NOMO-1 treated with DMSO at 0.1 percent for 48 hours (cell line): ENCODE measurements around the gene TXNRD2.
A peak's percentile ranks its signal among the peaks of the same experiment; 100 is the strongest.
"Not testable (repeated sequence)": the region's sequence is repeated elsewhere in the genome, so short reads cannot be mapped to it uniquely, and the experiment has no call there.

Experiments used
- DNase-seq: peaks from one replicate; lab custom pipeline; 2025; ENCODE audit not compliant: unreplicated experiment; lab: John Stamatoyannopoulos, UW

The TXNRD2 gene

GRCh38 chr22:19926028-19926427 is 15.6 kb downstream of the TXNRD2 start:
- not testable (repeated sequence) for DNase-seq

DNA sequence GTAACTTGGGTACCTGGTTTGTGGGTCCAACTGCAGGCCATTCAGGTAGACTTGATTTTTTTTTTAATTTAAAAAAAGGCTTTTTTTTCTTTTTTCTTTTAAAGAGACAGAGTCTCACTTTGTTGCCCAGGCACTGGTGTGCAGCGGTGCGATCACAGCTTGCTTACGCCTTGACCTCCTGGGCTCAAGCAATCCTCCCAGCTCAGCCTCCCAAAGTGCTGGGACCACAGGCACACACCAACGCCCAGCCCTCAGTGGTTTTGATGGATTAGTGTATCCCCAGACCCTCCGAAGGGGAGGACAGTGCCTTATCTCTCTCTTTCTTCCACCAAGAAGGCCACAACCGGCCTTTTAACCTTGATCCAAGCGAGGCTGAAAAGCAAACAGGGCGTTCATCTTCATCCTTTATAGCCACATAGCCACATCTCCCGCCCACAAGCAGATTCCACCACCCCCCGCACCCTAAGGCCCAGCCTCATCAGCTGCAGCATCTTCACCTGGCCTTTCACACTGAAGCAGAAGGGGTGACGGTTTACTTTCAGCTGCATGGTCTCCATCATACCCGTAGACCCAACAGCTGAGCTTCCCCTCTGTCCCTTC is 17.6 kb downstream of the TXNRD2 start:
- DNase-seq, result no peak

GRCh38 chr22:19921544-19922081 is 20.0 kb downstream of the TXNRD2 start:
- no peak for DNase-seq

DNA sequence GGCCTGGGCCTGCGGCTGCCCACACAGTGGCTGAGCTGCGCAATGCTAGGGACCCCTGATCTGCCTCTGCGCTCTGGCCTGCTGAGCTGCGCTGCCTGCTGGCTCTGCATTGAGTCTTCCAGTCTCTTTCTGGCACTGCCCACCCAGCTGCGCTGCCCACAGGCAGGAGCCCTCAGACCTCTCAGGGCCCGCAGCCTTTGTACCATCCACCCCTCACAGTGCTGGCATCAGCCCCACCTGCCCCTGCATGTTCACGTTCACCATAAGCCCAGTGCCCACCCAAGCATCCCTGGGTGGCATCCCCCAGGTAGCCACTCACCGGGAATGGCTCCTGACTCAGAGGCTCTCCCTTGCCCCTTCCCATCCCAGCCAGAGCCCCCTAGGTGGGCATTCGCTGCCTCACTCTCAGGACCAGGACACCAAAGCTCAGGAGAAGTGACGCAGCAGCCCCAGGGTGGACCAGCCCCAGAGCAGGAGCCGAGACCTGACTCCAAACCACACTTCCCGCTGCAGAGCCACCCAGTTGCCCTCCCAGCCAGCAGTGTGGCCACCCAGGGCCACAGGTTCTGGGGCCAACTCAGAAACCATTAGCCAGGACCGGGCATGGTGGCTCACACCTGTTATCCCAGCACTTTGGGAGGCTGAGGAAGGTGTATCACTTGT is 21.8 kb downstream of the TXNRD2 start:
- DNase-seq, result no peak

- no peak for DNase-seq
Observed at GRCh38 chr22:19918332-19919106, 23.1 kb downstream of the TXNRD2 start.

- no peak for DNase-seq
Observed at GRCh38 chr22:19917389-19918138, 24.1 kb downstream of the TXNRD2 start.

DNA sequence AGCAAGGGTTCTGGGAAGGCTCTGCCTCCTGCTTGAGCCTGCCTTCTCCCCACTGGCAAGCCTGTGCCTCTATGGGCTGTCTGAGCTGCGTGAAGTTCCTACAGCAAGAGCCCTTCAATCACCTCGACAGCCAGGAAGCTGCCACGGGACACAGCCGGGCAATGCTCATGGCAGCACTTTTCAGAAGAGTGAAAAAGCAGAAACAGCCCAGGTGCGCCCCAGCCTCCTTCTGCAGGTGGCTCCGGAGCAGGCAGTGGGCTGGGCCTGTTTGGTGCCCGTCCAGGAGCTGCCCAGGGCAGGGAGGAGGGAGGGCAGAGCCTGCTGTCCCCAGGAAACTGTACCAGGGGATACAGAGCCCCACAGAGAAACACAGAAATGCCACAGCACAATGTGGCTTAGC is 24.7 kb downstream of the TXNRD2 start:
- no peak for DNase-seq

DNA sequence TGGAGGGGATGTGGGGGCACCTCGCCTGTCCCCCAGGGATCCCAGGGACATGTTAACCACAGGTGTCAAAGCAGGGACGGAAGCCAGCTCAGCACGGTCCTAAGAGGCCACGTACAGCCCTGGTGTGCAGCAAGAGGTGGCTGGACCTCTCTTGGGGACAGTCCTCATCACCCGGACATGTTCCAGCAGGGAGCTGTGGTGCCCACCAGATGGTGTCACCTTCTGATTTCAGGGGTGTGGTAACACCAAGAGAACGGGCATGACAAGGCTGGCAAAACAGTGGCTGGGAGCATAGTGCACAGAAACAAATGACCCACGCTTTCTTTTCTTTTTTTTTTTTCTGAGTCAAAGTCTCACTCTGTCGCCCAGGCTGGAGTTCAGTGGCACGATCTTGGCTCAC is 25.6 kb downstream of the TXNRD2 start:
- no peak for DNase-seq

- no peak for DNase-seq
Observed at GRCh38 chr22:19915287-19915954, 26.2 kb downstream of the TXNRD2 start.

DNA sequence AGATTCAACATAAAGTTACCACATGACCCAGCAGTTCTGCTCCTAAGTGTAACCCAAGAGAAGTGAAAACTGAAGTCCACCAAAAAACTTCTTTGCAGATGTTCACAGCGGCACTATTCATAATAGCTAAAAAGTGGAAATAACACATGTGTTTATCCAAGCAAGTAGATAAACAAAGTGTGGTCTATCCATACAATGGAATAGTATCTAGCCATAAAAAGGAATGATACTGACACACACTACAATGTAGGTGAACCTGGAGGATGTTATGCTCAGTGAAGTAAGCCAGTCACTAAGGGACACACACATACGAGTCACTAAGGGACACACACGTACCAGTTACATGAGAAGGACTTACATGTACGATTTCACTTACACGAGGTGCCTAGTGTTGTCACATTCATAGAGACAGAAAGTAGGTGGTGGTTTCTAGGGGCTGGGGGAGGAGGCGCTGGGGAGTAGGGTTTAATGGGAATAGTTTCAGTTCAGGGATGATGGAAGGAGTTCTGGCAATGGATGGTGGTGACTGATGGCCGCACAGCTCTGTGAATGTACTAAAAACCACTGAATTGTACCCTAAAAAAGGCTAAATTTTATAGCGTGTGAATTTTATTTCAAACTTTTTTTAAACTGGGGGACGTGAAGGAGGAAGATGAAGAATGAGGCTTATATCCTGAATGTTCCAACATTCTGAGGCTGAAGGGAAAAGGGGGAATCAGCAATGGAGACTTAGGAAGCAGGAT is 27.2 kb downstream of the TXNRD2 start:
- DNase-seq, result no peak

GRCh38 chr22:19913337-19913936 is 28.2 kb downstream of the TXNRD2 start:
- no peak for DNase-seq

DNA sequence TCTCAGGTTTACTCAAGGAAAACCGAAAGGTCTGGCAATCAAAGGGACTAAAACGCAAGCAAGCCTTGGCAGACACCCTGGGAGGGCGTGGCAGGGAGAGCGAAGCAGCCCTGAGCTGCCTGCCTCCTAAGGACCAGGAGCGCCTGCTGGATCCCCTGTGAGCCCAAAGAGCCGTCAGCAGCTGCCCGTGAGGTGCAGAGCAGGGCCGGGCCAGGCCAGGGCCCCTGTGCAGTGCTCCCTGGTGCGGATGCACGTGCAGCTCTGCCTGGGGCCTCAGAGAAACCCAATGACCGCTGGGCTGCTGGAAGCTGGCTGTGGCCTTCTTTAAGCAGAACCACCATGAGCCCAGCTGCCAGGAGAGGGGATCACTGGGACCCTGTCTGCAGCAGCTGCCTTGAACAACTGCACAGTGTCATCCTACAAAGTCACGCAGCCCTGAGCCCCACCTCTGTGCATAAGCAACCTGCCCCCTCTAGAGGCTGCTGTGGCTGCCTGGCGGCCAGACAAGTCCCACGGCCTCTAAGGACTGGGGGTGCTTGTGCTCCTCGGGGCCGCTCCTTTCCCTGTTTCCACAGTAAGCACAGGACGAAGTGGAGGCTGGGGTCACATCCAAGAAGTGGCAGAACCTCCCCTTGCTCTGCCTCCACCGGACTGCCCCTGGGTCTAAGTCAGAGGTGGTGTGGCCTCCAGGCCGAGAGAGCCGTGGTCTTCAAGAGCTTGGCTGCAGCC is 29.2 kb downstream of the TXNRD2 start:
- no peak for DNase-seq

- DNase-seq, result no peak
Observed at GRCh38 chr22:19911540-19912270, 29.9 kb downstream of the TXNRD2 start.

DNA sequence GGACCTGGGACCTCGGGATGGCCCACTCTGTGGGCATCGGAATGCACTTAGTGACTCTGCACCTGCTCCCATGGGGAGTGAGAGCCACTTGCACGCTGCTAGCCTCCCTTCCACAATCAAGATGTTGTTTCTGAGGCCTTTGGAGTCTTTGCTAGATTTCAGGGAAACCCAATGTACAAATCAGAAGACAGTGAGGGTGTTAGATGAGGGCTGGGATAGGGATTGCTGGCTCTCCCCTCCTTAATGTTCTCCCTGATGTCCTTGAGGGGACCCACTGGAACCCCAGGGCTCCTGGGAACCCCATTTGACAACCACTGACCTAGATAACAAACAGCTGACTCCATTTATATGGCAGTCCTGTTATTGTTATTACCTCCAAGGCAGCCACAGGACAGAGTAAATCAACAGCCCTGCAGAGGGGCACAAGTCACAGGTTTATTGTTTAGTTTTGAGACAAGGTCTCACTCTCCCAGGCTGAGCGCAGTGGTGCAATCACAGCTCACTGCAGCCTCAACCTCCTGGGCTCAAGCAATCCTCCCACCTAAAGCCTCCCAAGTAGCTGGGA is 31.4 kb downstream of the TXNRD2 start:
- no peak for DNase-seq

DNA sequence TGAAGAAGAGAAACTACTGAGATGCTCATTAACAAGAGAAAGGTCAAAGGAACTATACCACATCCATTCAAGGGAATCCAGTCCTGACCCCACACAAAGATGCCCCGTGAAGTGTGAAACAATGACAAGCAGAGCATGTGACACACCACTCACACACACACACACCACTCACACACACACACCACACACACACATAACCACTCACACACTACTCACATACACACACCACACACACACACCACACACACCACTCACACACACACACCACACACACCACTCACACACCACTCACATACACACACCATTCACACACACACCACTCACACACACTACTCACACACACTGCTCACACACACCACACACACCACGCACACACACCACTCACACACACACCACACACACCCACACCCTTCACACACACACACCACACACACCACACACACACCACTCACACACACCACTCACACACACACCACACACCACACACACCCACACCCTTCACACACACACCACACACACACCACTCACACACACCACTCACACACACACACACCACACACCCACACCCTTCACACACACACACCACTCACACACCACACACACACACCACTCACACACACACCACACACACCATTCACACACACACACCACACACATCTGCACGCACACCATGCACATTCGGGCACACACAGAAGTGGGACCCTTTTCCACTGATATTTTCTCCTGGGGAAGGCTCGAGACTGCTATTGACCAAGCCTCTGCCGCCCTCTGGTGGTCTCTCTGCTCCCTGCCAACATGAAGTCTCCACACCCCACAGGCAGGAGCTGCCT is 32.1 kb downstream of the TXNRD2 start:
- peak; percentile 53 for DNase-seq

DNA sequence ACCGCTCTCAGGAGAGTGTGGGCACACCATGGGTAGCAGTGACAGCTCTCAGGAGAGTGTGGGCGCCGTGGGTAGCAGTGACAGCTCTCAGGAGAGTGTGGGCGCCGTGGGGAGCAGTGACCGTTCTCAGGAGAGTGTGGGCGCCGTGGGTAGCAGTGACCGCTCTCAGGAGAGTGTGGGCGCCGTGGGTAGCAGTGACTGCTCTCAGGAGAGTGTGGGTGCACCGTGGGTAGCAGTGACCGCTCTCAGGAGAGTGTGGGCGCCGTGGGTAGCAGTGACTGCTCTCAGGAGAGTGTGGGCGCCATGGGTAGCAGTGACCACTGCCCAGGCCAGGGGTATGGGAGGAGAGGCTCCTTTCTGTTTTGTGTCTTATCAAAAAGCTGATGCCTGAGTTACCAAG is 33.7 kb downstream of the TXNRD2 start:
- DNase-seq, result not testable (repeated sequence)

DNA sequence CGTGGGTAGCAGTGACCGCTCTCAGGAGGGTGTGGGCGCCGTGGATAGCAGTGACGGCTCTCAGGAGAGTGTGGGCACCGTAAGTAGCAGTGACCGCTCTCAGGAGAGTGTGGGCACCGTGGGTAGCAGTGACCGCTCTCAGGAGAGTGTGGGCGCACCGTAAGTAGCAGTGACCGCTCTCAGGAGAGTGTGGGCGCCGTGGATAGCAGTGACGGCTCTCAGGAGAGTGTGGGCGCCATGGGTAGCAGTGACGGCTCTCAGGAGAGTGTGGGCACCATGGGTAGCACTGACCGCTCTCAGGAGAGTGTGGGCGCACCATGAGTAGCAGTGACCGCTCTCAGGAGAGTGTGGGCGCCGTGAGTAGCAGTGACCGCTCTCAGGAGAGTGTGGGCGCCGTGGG is 34.8 kb downstream of the TXNRD2 start:
- not testable (repeated sequence) for DNase-seq
